ENCODE measurements around the gene LMNB1. TPM values are rescaled to one million over a fixed set of nuclear protein-coding genes. Genes with fewer than 3 reads are reported as not detected.

Gene LMNB1
- total RNA-seq, 1 donor from 2014 or later, result 362 TPM

- peaks cover 26% of the 10 kb centered on the region for H3K36me3 Mint-ChIP-seq (ENCODE audit: low read depth)
Measured at GRCh38 chr5:126826619-126827215, 49.8 kb downstream of the LMNB1 start.

GRCh38 chr5:126829098-126829497 is 52.2 kb downstream of the LMNB1 start:
- Mint-ChIP-seq H3K27me3 (ENCODE audit: low read depth) (no peaks in the 10 kb centered on the region), H3K27ac (ENCODE audit: unreplicated experiment) (no peak overlapping the region), H3K4me1 (no peaks in the 10 kb centered on the region), H3K4me3 (no peak overlapping the region), H3K9me3 (no peaks in the 10 kb centered on the region), H3K36me3 (ENCODE audit: low read depth) (peaks cover 34% of the 10 kb centered on the region)
- no peak for DNase-seq (ENCODE audit: low read depth, low spot score)
- TF ChIP-seq CTCF (conservative IDR thresholded peaks at IDR 0.05), result no peak

More at GRCh38 chr5:126826619-126827215, 49.8 kb downstream of the LMNB1 start:
- Mint-ChIP-seq H3K4me3 (no peak overlapping the region), H3K4me1 (no peaks in the 10 kb centered on the region), H3K27me3 (ENCODE audit: low read depth) (no peaks in the 10 kb centered on the region), H3K27ac (ENCODE audit: unreplicated experiment) (no peak overlapping the region), H3K9me3 (no peaks in the 10 kb centered on the region)
- no peak for DNase-seq (ENCODE audit: low read depth, low spot score)
- no peak for TF ChIP-seq CTCF (conservative IDR thresholded peaks at IDR 0.05)

GRCh38 chr5:126830061-126830460 is 53.1 kb downstream of the LMNB1 start:
- no peak for DNase-seq (ENCODE audit: low read depth, low spot score)
- Mint-ChIP-seq H3K9me3 (no peaks in the 10 kb centered on the region), H3K27ac (ENCODE audit: unreplicated experiment) (no peak overlapping the region)

GRCh38 chr5:126831156-126831555 is 54.2 kb downstream of the LMNB1 start:
- DNase-seq (ENCODE audit: low read depth, low spot score), result no peak
- Mint-ChIP-seq H3K36me3 (ENCODE audit: low read depth) (peaks cover 40% of the 10 kb centered on the region), H3K27ac (ENCODE audit: unreplicated experiment) (no peak overlapping the region), H3K4me3 (no peak overlapping the region), H3K27me3 (ENCODE audit: low read depth) (no peaks in the 10 kb centered on the region), H3K4me1 (no peaks in the 10 kb centered on the region), H3K9me3 (no peaks in the 10 kb centered on the region)
- TF ChIP-seq CTCF (conservative IDR thresholded peaks at IDR 0.05), result no peak

More at GRCh38 chr5:126830061-126830460, 53.1 kb downstream of the LMNB1 start:
- no peaks in the 10 kb centered on the region for H3K27me3 Mint-ChIP-seq (ENCODE audit: low read depth)
- TF ChIP-seq CTCF (conservative IDR thresholded peaks at IDR 0.05), result no peak
- H3K36me3 Mint-ChIP-seq (ENCODE audit: low read depth), result peaks cover 42% of the 10 kb centered on the region
- no peak overlapping the region for H3K4me3 Mint-ChIP-seq
- no peaks in the 10 kb centered on the region for H3K4me1 Mint-ChIP-seq

- H3K4me1 Mint-ChIP-seq, result no peaks in the 10 kb centered on the region
- H3K9me3 Mint-ChIP-seq, result no peaks in the 10 kb centered on the region
- no peak for DNase-seq (ENCODE audit: low read depth, low spot score)
- H3K27me3 Mint-ChIP-seq (ENCODE audit: low read depth), result peaks cover 6% of the 10 kb centered on the region
- no peak for TF ChIP-seq CTCF (conservative IDR thresholded peaks at IDR 0.05)
- H3K27ac Mint-ChIP-seq (ENCODE audit: unreplicated experiment), result no peak overlapping the region
- peaks cover 51% of the 10 kb centered on the region for H3K36me3 Mint-ChIP-seq (ENCODE audit: low read depth)
- no peak overlapping the region for H3K4me3 Mint-ChIP-seq
Measured at GRCh38 chr5:126836778-126837177, 59.8 kb downstream of the LMNB1 start.
